ENCODE results near the gene SCGB2B2.

SCGB2B2 gene

GRCh38 chr19:34707661-34708060, 30.7 kb upstream of the SCGB2B2 start:
- TF ChIP-seq SP2 (tag by site-specific recombination; IDR thresholded peaks at IDR 0.05) (no peak), ZNF544 (tag by site-specific recombination; IDR thresholded peaks at IDR 0.05) (no peak), ZSCAN30 (tag by site-specific recombination; IDR thresholded peaks at IDR 0.05) (no peak), ZFP41 (tag by site-specific recombination; IDR thresholded peaks at IDR 0.05; ENCODE audit: borderline replicate concordance) (no peak), ZNF560 (tag by site-specific recombination; IDR thresholded peaks at IDR 0.05; ENCODE audit: borderline replicate concordance) (no peak), ZNF707 (tag by site-specific recombination; IDR thresholded peaks at IDR 0.05) (no peak), ZSCAN16 (tag by site-specific recombination; IDR thresholded peaks at IDR 0.05) (no peak), ZNF692 (tag by site-specific recombination; IDR thresholded peaks at IDR 0.05) (no peak)
- Histone ChIP-seq H3K4me3 (ENCODE audit: low read depth, low read length) (no peak overlapping the region), H3K36me3 (ENCODE audit: control insufficient read depth in 2 of 2, insufficient read depth in 1 of 2, low read length in 2 of 2) (no peaks in the 10 kb centered on the region), H3K4me1 (ENCODE audit: control insufficient read depth, insufficient read depth, low read length) (no peaks in the 10 kb centered on the region), H3K9me3 (ENCODE audit: control insufficient read depth, insufficient read depth, low read depth, low read length) (peaks cover 16% of the 10 kb centered on the region), H3K27ac (ENCODE audit: extremely low read depth, low read depth, low read length) (no peak overlapping the region)
- CTCF ChIA-PET = interaction anchor here (0.6 to 4.0 kb wide), 2 partner anchors 68 to 141 kb away, joined by 5 to 26 read pairs; no protein-coding TSS in a partner anchor
- POLR2A ChIA-PET = no interaction called here

DNA sequence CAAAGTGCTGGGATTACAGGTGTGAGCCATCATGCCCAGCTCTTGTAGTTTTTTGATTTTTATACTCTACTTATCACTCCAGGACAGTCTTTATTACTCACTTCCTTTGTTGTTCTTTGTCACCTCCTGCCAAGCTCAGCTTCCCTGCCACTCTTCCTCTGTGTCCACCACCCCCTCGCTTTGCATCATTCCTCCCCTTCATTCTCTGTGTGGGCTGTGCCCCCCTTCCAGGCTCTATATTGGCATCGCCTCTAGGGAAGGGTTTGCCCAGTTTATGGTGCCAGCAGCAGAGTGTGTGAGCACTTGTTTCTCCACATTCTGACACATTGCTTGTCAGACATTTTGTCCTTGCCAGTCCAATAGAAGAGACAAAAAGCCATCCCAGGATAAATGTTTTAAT, 15.6 kb upstream of the SCGB2B2 start:
- ChIA-PET POLR2A (interaction anchor here (1.5 kb wide), 1 partner anchor 15 kb away, joined by 8 read pairs; the partner anchor contains the start of gene ZNF302), CTCF (interaction anchor here (0.6 kb wide), 2 partner anchors 9 to 15 kb away, joined by 3 read pairs; partner anchors contain the start of genes SCGB2B2 and ZNF302)
- no peak overlapping the region for H3K27ac ChIP-seq (ENCODE audit: extremely low read depth, low read depth, low read length)
- no peaks in the 10 kb centered on the region; a peak in 1 of 3 replicates for H3K36me3 ChIP-seq (ENCODE audit: control insufficient read depth in 2 of 2, insufficient read depth in 1 of 2, low read length in 2 of 2)
- TF ChIP-seq ZNF596 (tag by site-specific recombination; IDR thresholded peaks at IDR 0.05) (no peak), RBAK (tag by site-specific recombination; IDR thresholded peaks at IDR 0.05) (0 out of 2 replicates have a peak, but pooled peaks have one; percentile 12), ZNF629 (tag by site-specific recombination; IDR thresholded peaks at IDR 0.05) (no peak), ZNF513 (tag by site-specific recombination; IDR thresholded peaks at IDR 0.05) (no peak), ZNF777 (tag by site-specific recombination; IDR thresholded peaks at IDR 0.05; ENCODE audit: borderline replicate concordance) (0 out of 2 replicates have a peak, but pooled peaks have one; percentile 36), ZNF221 (tag by site-specific recombination; IDR thresholded peaks at IDR 0.05; ENCODE audit: borderline replicate concordance) (no peak), ZNF610 (tag by site-specific recombination; IDR thresholded peaks at IDR 0.05; ENCODE audit: borderline replicate concordance) (no peak), ZNF837 (tag by site-specific recombination; IDR thresholded peaks at IDR 0.05) (no peak), EGR2 (tag by site-specific recombination; IDR thresholded peaks at IDR 0.05; ENCODE audit: low read depth) (peak; percentile 60), ZNF121 (tag by site-specific recombination; IDR thresholded peaks at IDR 0.05) (no peak), ZFHX2 (tag by site-specific recombination; conservative IDR thresholded peaks at IDR 0.05) (peak; percentile 73), ZNF341 (tag by site-specific recombination; IDR thresholded peaks at IDR 0.05; ENCODE audit: low read depth) (peak; percentile 25; the same call in 1 of the 2 replicates), ZIC2 (tag by site-specific recombination; IDR thresholded peaks at IDR 0.05) (peak; percentile 80), ZNF19 (tag by site-specific recombination; IDR thresholded peaks at IDR 0.05; ENCODE audit: low read depth) (no peak)
- TF ChIP-seq, protein P1, sequence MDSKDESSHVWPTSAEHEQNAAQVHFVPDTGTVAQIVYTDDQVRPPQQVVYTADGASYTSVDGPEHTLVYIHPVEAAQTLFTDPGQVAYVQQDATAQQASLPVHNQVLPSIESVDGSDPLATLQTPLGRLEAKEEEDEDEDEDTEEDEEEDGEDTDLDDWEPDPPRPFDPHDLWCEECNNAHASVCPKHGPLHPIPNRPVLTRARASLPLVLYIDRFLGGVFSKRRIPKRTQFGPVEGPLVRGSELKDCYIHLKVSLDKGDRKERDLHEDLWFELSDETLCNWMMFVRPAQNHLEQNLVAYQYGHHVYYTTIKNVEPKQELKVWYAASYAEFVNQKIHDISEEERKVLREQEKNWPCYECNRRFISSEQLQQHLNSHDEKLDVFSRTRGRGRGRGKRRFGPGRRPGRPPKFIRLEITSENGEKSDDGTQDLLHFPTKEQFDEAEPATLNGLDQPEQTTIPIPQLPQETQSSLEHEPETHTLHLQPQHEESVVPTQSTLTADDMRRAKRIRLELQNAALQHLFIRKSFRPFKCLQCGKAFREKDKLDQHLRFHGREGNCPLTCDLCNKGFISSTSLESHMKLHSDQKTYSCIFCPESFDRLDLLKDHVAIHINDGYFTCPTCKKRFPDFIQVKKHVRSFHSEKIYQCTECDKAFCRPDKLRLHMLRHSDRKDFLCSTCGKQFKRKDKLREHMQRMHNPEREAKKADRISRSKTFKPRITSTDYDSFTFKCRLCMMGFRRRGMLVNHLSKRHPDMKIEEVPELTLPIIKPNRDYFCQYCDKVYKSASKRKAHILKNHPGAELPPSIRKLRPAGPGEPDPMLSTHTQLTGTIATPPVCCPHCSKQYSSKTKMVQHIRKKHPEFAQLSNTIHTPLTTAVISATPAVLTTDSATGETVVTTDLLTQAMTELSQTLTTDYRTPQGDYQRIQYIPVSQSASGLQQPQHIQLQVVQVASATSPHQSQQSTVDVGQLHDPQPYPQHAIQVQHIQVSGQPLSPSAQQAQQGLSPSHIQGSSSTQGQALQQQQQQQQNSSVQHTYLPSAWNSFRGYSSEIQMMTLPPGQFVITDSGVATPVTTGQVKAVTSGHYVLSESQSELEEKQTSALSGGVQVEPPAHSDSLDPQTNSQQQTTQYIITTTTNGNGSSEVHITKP (tag by site-specific recombination; IDR thresholded peaks at IDR 0.05) = peak; percentile 52
- TF ChIP-seq, protein P2, sequence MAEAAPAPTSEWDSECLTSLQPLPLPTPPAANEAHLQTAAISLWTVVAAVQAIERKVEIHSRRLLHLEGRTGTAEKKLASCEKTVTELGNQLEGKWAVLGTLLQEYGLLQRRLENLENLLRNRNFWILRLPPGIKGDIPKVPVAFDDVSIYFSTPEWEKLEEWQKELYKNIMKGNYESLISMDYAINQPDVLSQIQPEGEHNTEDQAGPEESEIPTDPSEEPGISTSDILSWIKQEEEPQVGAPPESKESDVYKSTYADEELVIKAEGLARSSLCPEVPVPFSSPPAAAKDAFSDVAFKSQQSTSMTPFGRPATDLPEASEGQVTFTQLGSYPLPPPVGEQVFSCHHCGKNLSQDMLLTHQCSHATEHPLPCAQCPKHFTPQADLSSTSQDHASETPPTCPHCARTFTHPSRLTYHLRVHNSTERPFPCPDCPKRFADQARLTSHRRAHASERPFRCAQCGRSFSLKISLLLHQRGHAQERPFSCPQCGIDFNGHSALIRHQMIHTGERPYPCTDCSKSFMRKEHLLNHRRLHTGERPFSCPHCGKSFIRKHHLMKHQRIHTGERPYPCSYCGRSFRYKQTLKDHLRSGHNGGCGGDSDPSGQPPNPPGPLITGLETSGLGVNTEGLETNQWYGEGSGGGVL (tag by site-specific recombination; IDR thresholded peaks at IDR 0.05) = peak; percentile 27; the same call in 1 of the 2 replicates
- H3K4me1 ChIP-seq (ENCODE audit: control insufficient read depth, insufficient read depth, low read length) = peaks cover 3% of the 10 kb centered on the region; the same call in 1 of the 2 replicates
- H3K9me3 ChIP-seq (ENCODE audit: control insufficient read depth, insufficient read depth, low read depth, low read length) = peaks cover 24% of the 10 kb centered on the region
- no peak overlapping the region for H3K4me3 ChIP-seq (ENCODE audit: low read depth, low read length)

Measured in HEK293 (cell line).